H9 (cell line): ENCODE results near the gene GABBR2. TPM values are rescaled to one million over a fixed set of nuclear protein-coding genes. Genes with fewer than 3 reads are reported as not detected.

Experiments
- DNase-seq: peaks from one replicate; pipeline ENCODE4 v3.0.0-alpha.2; 2017
- H2AFZ ChIP-seq: one replicate; pipeline ENCODE4 v1.6.1; 2013; ENCODE audit warnings: mild to moderate bottlenecking, low read length, control low read depth, moderate library complexity
- H2AK5ac ChIP-seq: 2 replicates; pipeline ENCODE4 v1.6.1; 2013; ENCODE audit warnings: low read length, control low read depth, mixed read lengths; ENCODE audit not compliant: insufficient read length
- H2BK120ac ChIP-seq: one replicate; pipeline ENCODE4 v1.6.1; 2013; ENCODE audit warnings: low read depth, mild to moderate bottlenecking, low read length, control low read depth, inconsistent platforms; ENCODE audit not compliant: poor library complexity, severe bottlenecking
- H2BK12ac ChIP-seq: 2 replicates; pipeline ENCODE4 v1.6.1; 2013; ENCODE audit warnings: low read length, control low read depth, mixed read lengths, low read depth; ENCODE audit not compliant: insufficient read length
- H2BK15ac ChIP-seq: 2 replicates; pipeline ENCODE4 v1.6.1; 2013; ENCODE audit warnings: low read depth, low read length, control low read depth
- H2BK20ac ChIP-seq: one replicate; pipeline ENCODE4 v1.6.1; 2013; ENCODE audit warnings: low read depth, mild to moderate bottlenecking, low read length, control low read depth, inconsistent platforms; ENCODE audit not compliant: poor library complexity, severe bottlenecking
- H2BK5ac ChIP-seq: 2 replicates; pipeline ENCODE4 v1.6.1; 2013; ENCODE audit warnings: low read length, control low read depth, mixed read lengths; ENCODE audit not compliant: insufficient read length
- H3K14ac ChIP-seq: 2 replicates; pipeline ENCODE4 v1.6.1; 2013; ENCODE audit warnings: low read length, control low read depth; ENCODE audit not compliant: insufficient read depth
- H3K18ac ChIP-seq: 2 replicates; pipeline ENCODE4 v1.6.1; 2013; ENCODE audit warnings: low read depth, mild to moderate bottlenecking, mixed read lengths, low read length, control low read depth; ENCODE audit not compliant: insufficient read length
- H3K23ac ChIP-seq: 2 replicates; pipeline ENCODE4 v1.6.1; 2013; ENCODE audit warnings: low read length, control low read depth, mixed read lengths, low read depth; ENCODE audit not compliant: insufficient read length
- H3K23me2 ChIP-seq: 2 replicates; pipeline ENCODE4 v1.6.1; 2013; ENCODE audit warnings: low read depth, mild to moderate bottlenecking, mixed read lengths, low read length, control low read depth; ENCODE audit not compliant: insufficient read length, poor library complexity, severe bottlenecking
- H3K27ac ChIP-seq: 2 replicates; pipeline ENCODE4 v1.5.1; 2013; ENCODE audit warnings: low read length, control low read depth, mixed read lengths, low read depth; ENCODE audit not compliant: insufficient read length
- H3K27me3 ChIP-seq: 2 replicates; pipeline ENCODE4 v1.6.1; 2013; ENCODE audit warnings: low read length, control low read depth, inconsistent platforms; ENCODE audit not compliant: insufficient read depth
- H3K4ac ChIP-seq: 2 replicates; pipeline ENCODE4 v1.6.1; 2013; ENCODE audit warnings: low read depth, mild to moderate bottlenecking, control low read depth, inconsistent platforms, low read length, moderate library complexity
- H3K4me1 ChIP-seq: 2 replicates; pipeline ENCODE4 v1.6.1; 2013; ENCODE audit warnings: low read length, control low read depth, inconsistent platforms; ENCODE audit not compliant: insufficient read depth
- H3K4me2 ChIP-seq: 2 replicates; pipeline ENCODE4 v1.6.1; 2013; ENCODE audit warnings: low read length, control low read depth, mixed read lengths; ENCODE audit not compliant: insufficient read length, insufficient read depth
- H3K56ac ChIP-seq: 2 replicates; pipeline ENCODE4 v1.6.1; 2013; ENCODE audit warnings: low read depth, mild to moderate bottlenecking, mixed read lengths, low read length, control low read depth; ENCODE audit not compliant: insufficient read length
- H3K79me1 ChIP-seq: 2 replicates; pipeline ENCODE4 v1.6.1; 2013; ENCODE audit warnings: low read depth, mild to moderate bottlenecking, moderate library complexity, low read length, control low read depth, inconsistent platforms; ENCODE audit not compliant: insufficient read depth, poor library complexity, severe bottlenecking
- H3K79me2 ChIP-seq: 2 replicates; pipeline ENCODE4 v1.6.1; 2013; ENCODE audit warnings: low read length, control low read depth, inconsistent platforms; ENCODE audit not compliant: insufficient read depth
- H3K9ac ChIP-seq: 2 replicates; pipeline ENCODE4 v1.6.1; 2013; ENCODE audit warnings: low read length, control low read depth, mixed read lengths; ENCODE audit not compliant: insufficient read length; ENCODE audit errors: extremely low read depth
- H3K9me3 ChIP-seq: one replicate; pipeline ENCODE4 v1.6.1; 2013; ENCODE audit warnings: low read depth, low read length, inconsistent platforms; ENCODE audit not compliant: control insufficient read depth
- H3T11ph ChIP-seq: one replicate; pipeline ENCODE4 v1.6.1; 2013; ENCODE audit warnings: mild to moderate bottlenecking, low read length, control low read depth, inconsistent platforms
- H4K20me1 ChIP-seq: one replicate; pipeline ENCODE4 v1.6.1; 2013; ENCODE audit not compliant: control insufficient read depth, insufficient read length, insufficient read depth
- H4K5ac ChIP-seq: 2 replicates; pipeline ENCODE4 v1.6.1; 2013; ENCODE audit warnings: low read depth, mild to moderate bottlenecking, mixed read lengths, low read length, control low read depth; ENCODE audit not compliant: insufficient read length
- H4K8ac ChIP-seq: replicated peaks from 2 replicates; pipeline ENCODE4 v1.6.1; 2013; ENCODE audit warnings: low read length, control low read depth, mixed read lengths, low read depth; ENCODE audit not compliant: insufficient read length
- H4K91ac ChIP-seq: 2 replicates; pipeline ENCODE4 v1.6.1; 2013; ENCODE audit warnings: low read depth, mild to moderate bottlenecking, moderate library complexity, mixed read lengths, low read length, control low read depth; ENCODE audit not compliant: insufficient read length
- H3K27ac Mint-ChIP-seq, 3 experiments: 2 replicates in 2 of 3; 3 replicates in 1 of 3; pipeline ENCODE4 v1.8.0; 2020 to 2021; ENCODE audit warnings: mixed read lengths in 3 of 3, mild to moderate bottlenecking in 1 of 3, moderate library complexity in 1 of 3
- H3K27me3 Mint-ChIP-seq: 2 replicates; pipeline ENCODE4 v1.8.0; 2021; ENCODE audit warnings: low read depth, mild to moderate bottlenecking, moderate library complexity, mixed read lengths
- H3K36me3 Mint-ChIP-seq, 3 experiments: 2 replicates in 2 of 3; 3 replicates in 1 of 3; pipeline ENCODE4 v1.8.0; 2020 to 2021; ENCODE audit warnings: low read depth in 3 of 3, mixed read lengths in 3 of 3; ENCODE audit not compliant: insufficient read depth in 1 of 3
- H3K4me1 Mint-ChIP-seq, 2 experiments: 2 replicates each; pipeline ENCODE4 v1.8.0; 2020; ENCODE audit warnings: mixed read lengths in 2 of 2
- H3K4me3 Mint-ChIP-seq, 2 experiments: 2 replicates in 1 of 2; 3 replicates in 1 of 2; pipeline ENCODE4 v1.8.0; 2020 to 2021; ENCODE audit warnings: mild to moderate bottlenecking in 2 of 2, mixed read lengths in 2 of 2, moderate library complexity in 1 of 2
- H3K9me3 Mint-ChIP-seq, 2 experiments: 2 replicates in 1 of 2; 3 replicates in 1 of 2; pipeline ENCODE4 v1.8.0; 2020; ENCODE audit warnings: mild to moderate bottlenecking in 2 of 2, mixed read lengths in 2 of 2, moderate library complexity in 1 of 2
- CTCF ChIP-seq: fragments of 200-600 bp; sonication (generic); conservative IDR thresholded peaks from 3 replicates; pipeline ENCODE4 v1.8.0; 2021; ENCODE audit warnings: antibody characterized with exemption, mild to moderate bottlenecking
- WGBS: extraction: QIAGEN DNeasy Blood & Tissue Kit; methylation state at CpG from one replicate; pipeline ENCODE4 v1.1.7; 2013; ENCODE audit warnings: missing lambda C conversion rate, low lambda C conversion rate, mixed read lengths; ENCODE audit not compliant: insufficient read length; ENCODE audit errors: extremely low coverage; 5-methylcytosine and 5-hydroxymethylcytosine counted together
- total RNA-seq: library from RNA; stranded (reverse); gene quantifications from 2 replicates; pipeline ENCODE4 v1.2.1, GENCODE V29; 2021

GABBR2 gene
- total RNA-seq, 1 experiment from 2014 or later: 0.66 TPM

- Histone ChIP-seq H4K8ac (no peak overlapping the region), H3K4me1 (peaks cover 10% of the 10 kb centered on the region), H3K56ac (no peak overlapping the region), H4K91ac (no peak overlapping the region), H2AK5ac (no peak overlapping the region), H3K9me3 (no peaks in the 10 kb centered on the region), H3K79me2 (no peaks in the 10 kb centered on the region), H2BK20ac (no peak overlapping the region), H4K20me1 (no peaks in the 10 kb centered on the region), H3K4me2 (no peak overlapping the region), H2BK12ac (no peak overlapping the region), H4K5ac (no peak overlapping the region), H2BK15ac (no peak overlapping the region), H3K23me2 (no peaks in the 10 kb centered on the region), H3K9ac (no peak overlapping the region), H3K27ac (no peak overlapping the region), H3K18ac (no peak overlapping the region), H3K27me3 (no peaks in the 10 kb centered on the region), H2BK120ac (no peak overlapping the region), H2BK5ac (no peak overlapping the region), H3T11ph (no peak overlapping the region), H3K4ac (no peak overlapping the region), H3K79me1 (no peaks in the 10 kb centered on the region), H2AFZ (peak overlapping the region; percentile 84), H3K23ac (no peak overlapping the region), H3K14ac (0 out of 2 replicates have a peak overlapping the region, but pooled peaks have one; percentile 29)
- peak overlapping the region in 1 of 3 experiments; percentile 82; a peak in 2 of 7 replicates for H3K27ac Mint-ChIP-seq
- peak overlapping the region in 1 of 2 experiments; percentile 34; a peak in 2 of 5 replicates for H3K4me3 Mint-ChIP-seq
- peak; percentile 74 for DNase-seq
- peaks cover 32 to 38% of the 10 kb centered on the region in 2 experiments for H3K4me1 Mint-ChIP-seq
- no peak; the same call in 1 of the 3 replicates for TF ChIP-seq CTCF
- H3K27me3 Mint-ChIP-seq: peaks cover 2% of the 10 kb centered on the region; the same call in 1 of the 2 replicates
- H3K36me3 Mint-ChIP-seq: no peaks in the 10 kb centered on the region
- no CpG with 5 or more reads among the region's 8 CpGs for WGBS
- H3K9me3 Mint-ChIP-seq: no peaks in the 10 kb centered on the region
Measured at GRCh38 chr9:98410185-98410697, 298.5 kb downstream of the GABBR2 start.
